Lower leg skin (tissue), 3 donors: Measurements from ENCODE around the gene SLC22A4.

Source experiments
- CTCF ChIP-seq, 3 donors: fragments of 450-650 bp; IDR thresholded peaks; one replicate each; pipeline ENCODE4 v1.5.1; 2016; ENCODE audit warnings: antibody characterized with exemption in 3 of 3, mild to moderate bottlenecking in 3 of 3, moderate library complexity in 2 of 3
- POLR2A ChIP-seq, 2 donors: fragments of 450-650 bp; IDR thresholded peaks; one replicate each; pipeline ENCODE4 v1.6.1; 2016 to 2017; ENCODE audit warnings: antibody characterized with exemption in 2 of 2, mild to moderate bottlenecking in 1 of 2, moderate library complexity in 1 of 2

GRCh38 chr5:132313961-132314432 lies 19.8 kb downstream of the SLC22A4 start:
- no peak for TF ChIP-seq CTCF (IDR thresholded peaks at IDR 0.05)
- no peak for TF ChIP-seq POLR2A (IDR thresholded peaks at IDR 0.05)
